Left colon (tissue), 2 donors: ENCODE measurements around the gene CLGN. TPM values are rescaled to one million over a fixed set of nuclear protein-coding genes. Genes with fewer than 3 reads are reported as not detected.

Experiments used
- ATAC-seq: fragments of 200-7000 bp; cut with Tn5 transposase; one replicate; pipeline ENCODE4 v1.9.1; 2020; ENCODE audit warnings: mild to moderate bottlenecking, moderate library complexity
- DNase-seq, 2 donors: peaks; one replicate each; pipeline ENCODE4 v3.0.0-alpha.2; 2020
- intact Hi-C, 2 donors: fragments of 100-400 bp; cut with DNase I in 1 of 2; cut with micrococcal nuclease in 1 of 2; formaldehyde crosslinking; loops; one replicate each; pipeline versions ENCODE4 v1.11.2 to v1.14.0; 2022; cut with DNase I, micrococcal nuclease
- total RNA-seq, 2 donors: library from RNA; stranded (reverse); fragmentation: NEBNext Ultra II Directional; extraction: Animal tissue kit (Norgen Biotek cat#: 25700); gene quantifications; one replicate each; pipeline ENCODE4 v1.2.1, GENCODE V29; 2021
- donor health status: DM: no; HTN: no; CAD: no.
- donor health status: DM: yes; HTN: yes; CAD: no.

CLGN gene
- total RNA-seq, 2 donors from 2014 or later = 0.37 to 1.1 TPM

GRCh38 chr4:140400111-140400510, 27.3 kb downstream of the CLGN start:
- no peak for ATAC-seq
- intact Hi-C loops = no loop called here
- no peak for DNase-seq

- intact Hi-C loops = no loop called here
- ATAC-seq (no peak), DNase-seq (no peak)
These were observed 31.8 kb downstream of the CLGN start for GRCh38 chr4:140395668-140396067.

- no peak for DNase-seq
- intact Hi-C loops = no loop called here
- no peak for ATAC-seq
These were observed 39.4 kb downstream of the CLGN start for GRCh38 chr4:140388015-140388414.

- DNase-seq = no peak
- ATAC-seq = no peak
- intact Hi-C loops = no loop called here
These were observed 44.7 kb downstream of the CLGN start for GRCh38 chr4:140382732-140383131.

GRCh38 chr4:140374130-140374477, 53.3 kb downstream of the CLGN start:
- intact Hi-C loops = loop anchor here in 1 of 2 donors (10.0 kb wide), 1 partner anchor 381 kb away; the partner anchor contains the start of gene TBC1D9
- peak; percentile 14 for ATAC-seq
- no peak for DNase-seq

- intact Hi-C loops = loop anchor here in 1 of 2 donors (10.0 kb wide), 1 partner anchor 381 kb away; the partner anchor contains the start of gene TBC1D9
- peak; percentile 99 for DNase-seq
- peak; percentile 94 for ATAC-seq
These were observed 53.9 kb downstream of the CLGN start, which contains the start of gene SCOC for GRCh38 chr4:140373328-140374129. Gene SCOC (plus strand): TSS chr4:140373646. CDS start chr4:140379171, 5,525 bp downstream.

- intact Hi-C loops = loop anchor here in 1 of 2 donors (10.0 kb wide), 1 partner anchor 382 kb away; the partner anchor contains the start of gene TBC1D9
- DNase-seq (peak in 1 of 2 donors; percentile 15), ATAC-seq (peak; percentile 24)
These were observed 54.6 kb downstream of the CLGN start for GRCh38 chr4:140372751-140373327.

- intact Hi-C loops = no loop called here
- no peak for DNase-seq
- ATAC-seq = no peak
These were observed 58.8 kb downstream of the CLGN start for GRCh38 chr4:140368686-140369085.

GRCh38 chr4:140367738-140368137, 59.7 kb downstream of the CLGN start:
- ATAC-seq (no peak), DNase-seq (no peak)
- intact Hi-C loops = no loop called here

GRCh38 chr4:140363558-140363957, 63.9 kb downstream of the CLGN start:
- DNase-seq (no peak), ATAC-seq (peak; percentile 75)
- intact Hi-C loops = loop anchor here in 1 of 2 donors (5.0 kb wide), 2 partner anchors 249 to 489 kb away; no protein-coding TSS in a partner anchor

- ATAC-seq (peak; percentile 90), DNase-seq (peak in 1 of 2 donors; percentile 38)
These were observed 64.4 kb downstream of the CLGN start for GRCh38 chr4:140363051-140363450.

GRCh38 chr4:140361099-140361498, 66.3 kb downstream of the CLGN start:
- no peak for DNase-seq
- intact Hi-C loops = loop anchor here in 1 of 2 donors (5.0 kb wide), 2 partner anchors 251 to 491 kb away; no protein-coding TSS in a partner anchor
- no peak for ATAC-seq

More at GRCh38 chr4:140363051-140363450, 64.4 kb downstream of the CLGN start:
- intact Hi-C loops = loop anchor here in 1 of 2 donors (5.0 kb wide), 2 partner anchors 249 to 489 kb away; no protein-coding TSS in a partner anchor

GRCh38 chr4:140359562-140360427, 67.7 kb downstream of the CLGN start:
- peak; percentile 65 to 88 for DNase-seq
- peak; percentile 67 for ATAC-seq
- intact Hi-C loops = loop anchor here in 1 of 2 donors (5.0 kb wide), 2 partner anchors 253 to 493 kb away; no protein-coding TSS in a partner anchor

GRCh38 chr4:140358281-140358680, 69.2 kb downstream of the CLGN start:
- DNase-seq = no peak
- intact Hi-C loops = no loop called here
- no peak for ATAC-seq

- intact Hi-C loops = no loop called here
- ATAC-seq (peak; percentile 63), DNase-seq (no peak)
These were observed 69.6 kb downstream of the CLGN start for GRCh38 chr4:140357868-140358267.

- DNase-seq = no peak
- intact Hi-C loops = no loop called here
- no peak for ATAC-seq
These were observed 72.2 kb downstream of the CLGN start for GRCh38 chr4:140355288-140355687.

GRCh38 chr4:140353786-140354185, 73.7 kb downstream of the CLGN start:
- DNase-seq (no peak), ATAC-seq (no peak)
- intact Hi-C loops = no loop called here

GRCh38 chr4:140351093-140352075, 76.1 kb downstream of the CLGN start:
- no peak for DNase-seq
- no peak for ATAC-seq
- intact Hi-C loops = no loop called here
